GM23338 (cell line): ENCODE data around the gene WNT2. TPM values are rescaled to one million over a fixed set of nuclear protein-coding genes. Genes with fewer than 3 reads are reported as not detected.

Experiments
- ATAC-seq: fragments of 200-7000 bp; cut with Tn5 transposase; 3 replicates; pipeline ENCODE4 v1.9.1; 2020
- DNase-seq: peaks from one replicate; pipeline ENCODE4 v3.0.0-alpha.2; 2015; ENCODE audit warnings: low spot score
- H2AFZ ChIP-seq: fragments of 200-600 bp; sonication (generic); 2 replicates; pipeline ENCODE4 v1.8.0; 2016; ENCODE audit warnings: antibody characterized with exemption, mild to moderate bottlenecking, moderate library complexity
- H3F3A ChIP-seq: fragments of 200-600 bp; sonication (generic); replicated peaks from 2 replicates; pipeline ENCODE4 v1.8.0; 2017; ENCODE audit warnings: antibody characterized with exemption, mixed run types, low read depth
- H3K27ac ChIP-seq: fragments of 200-600 bp; sonication (generic); 2 replicates; pipeline ENCODE4 v1.6.1; 2016; ENCODE audit warnings: low read depth
- H3K27me3 ChIP-seq: fragments of 200-600 bp; sonication (generic); 2 replicates; pipeline ENCODE4 v1.8.0; 2016; ENCODE audit warnings: mild to moderate bottlenecking, mixed run types, moderate library complexity; ENCODE audit not compliant: insufficient read depth
- H3K36me3 ChIP-seq: fragments of 200-600 bp; sonication (generic); 2 replicates; pipeline ENCODE4 v1.8.0; 2016; ENCODE audit warnings: mild to moderate bottlenecking; ENCODE audit not compliant: insufficient read depth
- H3K4me1 ChIP-seq: fragments of 200-600 bp; sonication (generic); 2 replicates; pipeline ENCODE4 v1.8.0; 2016; ENCODE audit warnings: mild to moderate bottlenecking, moderate library complexity; ENCODE audit not compliant: insufficient read depth
- H3K4me2 ChIP-seq: fragments of 200-600 bp; sonication (generic); 2 replicates; pipeline ENCODE4 v1.7.1; 2017; ENCODE audit warnings: mixed run types
- H3K4me3 ChIP-seq: fragments of 200-600 bp; sonication (generic); 2 replicates; pipeline ENCODE4 v1.6.1; 2016; ENCODE audit warnings: mixed run types
- H3K79me2 ChIP-seq: fragments of 200-600 bp; sonication (generic); replicated peaks from 2 replicates; pipeline ENCODE4 v1.8.0; 2017; ENCODE audit warnings: mild to moderate bottlenecking; ENCODE audit not compliant: insufficient read depth
- H3K9me2 ChIP-seq: fragments of 200-600 bp; sonication (generic); 2 replicates; pipeline ENCODE4 v1.8.0; 2017; ENCODE audit not compliant: insufficient read depth
- H4K20me1 ChIP-seq: fragments of 200-600 bp; sonication (generic); replicated peaks from 2 replicates; pipeline ENCODE4 v1.8.0; 2017; ENCODE audit warnings: mild to moderate bottlenecking; ENCODE audit not compliant: insufficient read depth
- H3K27ac Mint-ChIP-seq: 2 replicates; pipeline ENCODE4 v1.8.0; 2020; ENCODE audit warnings: inconsistent platforms, mild to moderate bottlenecking, moderate library complexity, mixed read lengths
- H3K27me3 Mint-ChIP-seq: 3 replicates; pipeline ENCODE4 v1.8.0; 2022; ENCODE audit warnings: low read depth, mild to moderate bottlenecking, moderate library complexity, mixed read lengths, inconsistent platforms; ENCODE audit not compliant: insufficient read depth, poor library complexity
- H3K36me3 Mint-ChIP-seq: 3 replicates; pipeline ENCODE4 v1.8.0; 2021; ENCODE audit warnings: low read depth, mild to moderate bottlenecking, inconsistent platforms, moderate library complexity, mixed read lengths
- H3K4me1 Mint-ChIP-seq: 3 replicates; pipeline ENCODE4 v1.8.0; 2020; ENCODE audit warnings: mild to moderate bottlenecking, inconsistent platforms, mixed read lengths
- H3K4me3 Mint-ChIP-seq: 3 replicates; pipeline ENCODE4 v1.8.0; 2021; ENCODE audit warnings: moderate library complexity, mild to moderate bottlenecking, inconsistent platforms, mixed read lengths
- H3K9me3 Mint-ChIP-seq: 3 replicates; pipeline ENCODE4 v1.8.0; 2020; ENCODE audit warnings: moderate library complexity, mild to moderate bottlenecking, inconsistent platforms, mixed read lengths
- CREB1 ChIP-seq: fragments of 250-450 bp; sonication (Bioruptor Pico); IDR thresholded peaks from 2 replicates; pipeline ENCODE4 v1.5.0; 2020; ENCODE audit warnings: low read depth, mild to moderate bottlenecking, moderate library complexity
- EZH2 ChIP-seq: fragments of 200-600 bp; sonication (generic); IDR thresholded peaks from one replicate; pipeline ENCODE4 v1.8.0; 2017; ENCODE audit warnings: antibody characterized with exemption, mild to moderate bottlenecking, low read depth; ENCODE audit not compliant: unreplicated experiment
- EZH2phosphoT487 ChIP-seq: fragments of 200-600 bp; sonication (generic); IDR thresholded peaks from one replicate; pipeline ENCODE4 v1.8.1; 2018; ENCODE audit warnings: antibody characterized with exemption; ENCODE audit not compliant: unreplicated experiment
- NANOG ChIP-seq: IDR thresholded peaks from 2 replicates; pipeline ENCODE4 v1.6.1; 2016; ENCODE audit warnings: antibody characterized with exemption, borderline replicate concordance
- ZNF114 ChIP-seq: fragments of 250-450 bp; sonication (Bioruptor Pico); IDR thresholded peaks from 2 replicates; pipeline ENCODE4 v1.5.0; 2020; ENCODE audit warnings: mild to moderate bottlenecking, moderate library complexity
- ZNF331 ChIP-seq: fragments of 250-450 bp; sonication (Bioruptor Pico); IDR thresholded peaks from 2 replicates; pipeline ENCODE4 v1.5.0; 2020; ENCODE audit warnings: low read depth, mild to moderate bottlenecking, moderate library complexity
- polyA plus RNA-seq: library from polyadenylated mRNA; unstranded; fragments of >200 nt; fragmentation: Nextera tagmentation; extraction: Ambion mirVana; gene quantifications from 2 replicates; pipeline ENCODE4 v1.2.1, GENCODE V29; 2016
- total RNA-seq: library from RNA; depleted of rRNA; stranded (reverse); fragments of >200 nt; shearing (Covaris generic); gene quantifications from 2 replicates; pipeline ENCODE4 v1.2.3, GENCODE V29; 2014
- TF ChIP-seq, protein P1 (sequence below), 2 experiments: fragments of 200-600 bp in 1 of 2; sonication (generic) in 1 of 2; conservative IDR thresholded peaks; 2 replicates each; pipeline versions ENCODE4 v1.5.1 to v1.6.1; 2016 to 2017; ENCODE audit warnings: antibody characterized with exemption in 2 of 2, low read depth in 2 of 2, mild to moderate bottlenecking in 2 of 2, moderate library complexity in 1 of 2
- TF ChIP-seq, protein P2 (sequence below): fragments of 250-450 bp; sonication (Bioruptor Pico); IDR thresholded peaks from 2 replicates; pipeline ENCODE4 v1.5.0; 2020; ENCODE audit warnings: mild to moderate bottlenecking, moderate library complexity
- TF ChIP-seq, protein P3 (sequence below): IDR thresholded peaks from one replicate; pipeline ENCODE4 v1.6.1; 2018; ENCODE audit warnings: antibody characterized with exemption; ENCODE audit not compliant: unreplicated experiment

WNT2 gene
- total and polyA plus RNA-seq, 2 experiments from 2014 or later, result not detected

DNA sequence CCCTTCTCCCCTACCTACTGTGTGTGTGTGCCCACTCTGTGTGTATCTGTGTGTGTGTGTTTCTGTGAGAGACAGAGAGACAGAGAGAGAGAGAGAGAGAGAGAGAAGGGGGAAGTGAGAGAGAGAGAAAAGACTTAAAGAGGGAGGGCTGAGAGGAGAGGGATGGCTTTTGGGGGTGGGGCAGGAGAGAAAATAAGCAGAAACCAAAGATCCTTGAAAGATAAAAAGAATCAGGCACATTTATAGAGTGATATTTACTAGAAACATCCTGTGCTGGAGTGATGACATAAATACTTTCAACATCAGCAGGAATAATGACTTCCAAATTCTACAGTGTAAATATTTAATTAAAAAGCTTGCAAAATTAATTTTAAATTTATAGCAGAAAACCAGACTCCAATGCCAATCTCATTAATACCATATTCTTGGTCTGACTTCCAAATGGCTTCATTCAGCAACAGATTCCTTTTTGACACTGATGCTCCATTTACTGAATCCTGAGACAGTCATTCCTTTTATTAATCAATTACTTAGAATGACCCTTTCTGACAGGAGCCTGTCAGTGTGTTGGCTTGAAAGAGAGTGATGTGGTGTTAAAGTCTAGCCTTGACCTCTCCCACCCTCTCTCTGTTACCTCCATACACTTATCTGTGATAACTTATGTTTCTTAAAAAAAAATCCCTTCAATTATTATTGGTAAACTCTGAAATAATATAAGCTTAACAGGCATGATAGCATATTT lies 41.7 kb upstream of the WNT2 start:
- no peak for DNase-seq
- H3F3A ChIP-seq, result no peaks in the 10 kb centered on the region
- Mint-ChIP-seq H3K27me3 (no peaks in the 10 kb centered on the region), H3K4me1 (peaks cover 3% of the 10 kb centered on the region), H3K27ac (no peak overlapping the region; the same call in 1 of the 2 replicates), H3K36me3 (no peaks in the 10 kb centered on the region), H3K4me3 (no peak overlapping the region), H3K9me3 (no peaks in the 10 kb centered on the region)
- no peaks in the 10 kb centered on the region for H3K9me2 ChIP-seq
- peak; percentile 41; the same call in 2 of the 3 replicates for ATAC-seq
- no peaks in the 10 kb centered on the region for H4K20me1 ChIP-seq
- TF ChIP-seq, protein P1, sequence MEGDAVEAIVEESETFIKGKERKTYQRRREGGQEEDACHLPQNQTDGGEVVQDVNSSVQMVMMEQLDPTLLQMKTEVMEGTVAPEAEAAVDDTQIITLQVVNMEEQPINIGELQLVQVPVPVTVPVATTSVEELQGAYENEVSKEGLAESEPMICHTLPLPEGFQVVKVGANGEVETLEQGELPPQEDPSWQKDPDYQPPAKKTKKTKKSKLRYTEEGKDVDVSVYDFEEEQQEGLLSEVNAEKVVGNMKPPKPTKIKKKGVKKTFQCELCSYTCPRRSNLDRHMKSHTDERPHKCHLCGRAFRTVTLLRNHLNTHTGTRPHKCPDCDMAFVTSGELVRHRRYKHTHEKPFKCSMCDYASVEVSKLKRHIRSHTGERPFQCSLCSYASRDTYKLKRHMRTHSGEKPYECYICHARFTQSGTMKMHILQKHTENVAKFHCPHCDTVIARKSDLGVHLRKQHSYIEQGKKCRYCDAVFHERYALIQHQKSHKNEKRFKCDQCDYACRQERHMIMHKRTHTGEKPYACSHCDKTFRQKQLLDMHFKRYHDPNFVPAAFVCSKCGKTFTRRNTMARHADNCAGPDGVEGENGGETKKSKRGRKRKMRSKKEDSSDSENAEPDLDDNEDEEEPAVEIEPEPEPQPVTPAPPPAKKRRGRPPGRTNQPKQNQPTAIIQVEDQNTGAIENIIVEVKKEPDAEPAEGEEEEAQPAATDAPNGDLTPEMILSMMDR (conservative IDR thresholded peaks at IDR 0.05; ENCODE audit: low read depth in 2 of 2), result no peak
- TF ChIP-seq NANOG (no peak), EZH2 (no peak), EZH2phosphoT487 (no peak), CREB1 (CRISPR knock-in tag) (no peak), ZNF114 (CRISPR knock-in tag) (no peak), ZNF331 (CRISPR knock-in tag) (no peak)
- TF ChIP-seq, protein P2, sequence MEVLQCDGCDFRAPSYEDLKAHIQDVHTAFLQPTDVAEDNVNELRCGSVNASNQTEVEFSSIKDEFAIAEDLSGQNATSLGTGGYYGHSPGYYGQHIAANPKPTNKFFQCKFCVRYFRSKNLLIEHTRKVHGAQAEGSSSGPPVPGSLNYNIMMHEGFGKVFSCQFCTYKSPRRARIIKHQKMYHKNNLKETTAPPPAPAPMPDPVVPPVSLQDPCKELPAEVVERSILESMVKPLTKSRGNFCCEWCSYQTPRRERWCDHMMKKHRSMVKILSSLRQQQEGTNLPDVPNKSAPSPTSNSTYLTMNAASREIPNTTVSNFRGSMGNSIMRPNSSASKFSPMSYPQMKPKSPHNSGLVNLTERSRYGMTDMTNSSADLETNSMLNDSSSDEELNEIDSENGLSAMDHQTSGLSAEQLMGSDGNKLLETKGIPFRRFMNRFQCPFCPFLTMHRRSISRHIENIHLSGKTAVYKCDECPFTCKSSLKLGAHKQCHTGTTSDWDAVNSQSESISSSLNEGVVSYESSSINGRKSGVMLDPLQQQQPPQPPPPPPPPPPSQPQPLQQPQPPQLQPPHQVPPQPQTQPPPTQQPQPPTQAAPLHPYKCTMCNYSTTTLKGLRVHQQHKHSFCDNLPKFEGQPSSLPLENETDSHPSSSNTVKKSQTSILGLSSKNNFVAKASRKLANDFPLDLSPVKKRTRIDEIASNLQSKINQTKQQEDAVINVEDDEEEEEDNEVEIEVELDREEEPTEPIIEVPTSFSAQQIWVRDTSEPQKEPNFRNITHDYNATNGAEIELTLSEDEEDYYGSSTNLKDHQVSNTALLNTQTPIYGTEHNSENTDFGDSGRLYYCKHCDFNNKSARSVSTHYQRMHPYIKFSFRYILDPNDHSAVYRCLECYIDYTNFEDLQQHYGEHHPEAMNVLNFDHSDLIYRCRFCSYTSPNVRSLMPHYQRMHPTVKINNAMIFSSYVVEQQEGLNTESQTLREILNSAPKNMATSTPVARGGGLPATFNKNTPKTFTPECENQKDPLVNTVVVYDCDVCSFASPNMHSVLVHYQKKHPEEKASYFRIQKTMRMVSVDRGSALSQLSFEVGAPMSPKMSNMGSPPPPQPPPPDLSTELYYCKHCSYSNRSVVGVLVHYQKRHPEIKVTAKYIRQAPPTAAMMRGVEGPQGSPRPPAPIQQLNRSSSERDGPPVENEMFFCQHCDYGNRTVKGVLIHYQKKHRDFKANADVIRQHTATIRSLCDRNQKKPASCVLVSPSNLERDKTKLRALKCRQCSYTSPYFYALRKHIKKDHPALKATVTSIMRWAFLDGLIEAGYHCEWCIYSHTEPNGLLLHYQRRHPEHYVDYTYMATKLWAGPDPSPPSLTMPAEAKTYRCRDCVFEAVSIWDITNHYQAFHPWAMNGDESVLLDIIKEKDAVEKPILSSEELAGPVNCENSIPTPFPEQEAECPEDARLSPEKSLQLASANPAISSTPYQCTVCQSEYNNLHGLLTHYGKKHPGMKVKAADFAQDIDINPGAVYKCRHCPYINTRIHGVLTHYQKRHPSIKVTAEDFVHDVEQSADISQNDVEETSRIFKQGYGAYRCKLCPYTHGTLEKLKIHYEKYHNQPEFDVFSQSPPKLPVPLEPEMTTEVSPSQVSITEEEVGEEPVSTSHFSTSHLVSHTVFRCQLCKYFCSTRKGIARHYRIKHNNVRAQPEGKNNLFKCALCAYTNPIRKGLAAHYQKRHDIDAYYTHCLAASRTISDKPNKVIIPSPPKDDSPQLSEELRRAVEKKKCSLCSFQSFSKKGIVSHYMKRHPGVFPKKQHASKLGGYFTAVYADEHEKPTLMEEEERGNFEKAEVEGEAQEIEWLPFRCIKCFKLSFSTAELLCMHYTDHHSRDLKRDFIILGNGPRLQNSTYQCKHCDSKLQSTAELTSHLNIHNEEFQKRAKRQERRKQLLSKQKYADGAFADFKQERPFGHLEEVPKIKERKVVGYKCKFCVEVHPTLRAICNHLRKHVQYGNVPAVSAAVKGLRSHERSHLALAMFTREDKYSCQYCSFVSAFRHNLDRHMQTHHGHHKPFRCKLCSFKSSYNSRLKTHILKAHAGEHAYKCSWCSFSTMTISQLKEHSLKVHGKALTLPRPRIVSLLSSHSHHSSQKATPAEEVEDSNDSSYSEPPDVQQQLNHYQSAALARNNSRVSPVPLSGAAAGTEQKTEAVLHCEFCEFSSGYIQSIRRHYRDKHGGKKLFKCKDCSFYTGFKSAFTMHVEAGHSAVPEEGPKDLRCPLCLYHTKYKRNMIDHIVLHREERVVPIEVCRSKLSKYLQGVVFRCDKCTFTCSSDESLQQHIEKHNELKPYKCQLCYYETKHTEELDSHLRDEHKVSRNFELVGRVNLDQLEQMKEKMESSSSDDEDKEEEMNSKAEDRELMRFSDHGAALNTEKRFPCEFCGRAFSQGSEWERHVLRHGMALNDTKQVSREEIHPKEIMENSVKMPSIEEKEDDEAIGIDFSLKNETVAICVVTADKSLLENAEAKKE (CRISPR knock-in tag), result no peak
- TF ChIP-seq, protein P3, sequence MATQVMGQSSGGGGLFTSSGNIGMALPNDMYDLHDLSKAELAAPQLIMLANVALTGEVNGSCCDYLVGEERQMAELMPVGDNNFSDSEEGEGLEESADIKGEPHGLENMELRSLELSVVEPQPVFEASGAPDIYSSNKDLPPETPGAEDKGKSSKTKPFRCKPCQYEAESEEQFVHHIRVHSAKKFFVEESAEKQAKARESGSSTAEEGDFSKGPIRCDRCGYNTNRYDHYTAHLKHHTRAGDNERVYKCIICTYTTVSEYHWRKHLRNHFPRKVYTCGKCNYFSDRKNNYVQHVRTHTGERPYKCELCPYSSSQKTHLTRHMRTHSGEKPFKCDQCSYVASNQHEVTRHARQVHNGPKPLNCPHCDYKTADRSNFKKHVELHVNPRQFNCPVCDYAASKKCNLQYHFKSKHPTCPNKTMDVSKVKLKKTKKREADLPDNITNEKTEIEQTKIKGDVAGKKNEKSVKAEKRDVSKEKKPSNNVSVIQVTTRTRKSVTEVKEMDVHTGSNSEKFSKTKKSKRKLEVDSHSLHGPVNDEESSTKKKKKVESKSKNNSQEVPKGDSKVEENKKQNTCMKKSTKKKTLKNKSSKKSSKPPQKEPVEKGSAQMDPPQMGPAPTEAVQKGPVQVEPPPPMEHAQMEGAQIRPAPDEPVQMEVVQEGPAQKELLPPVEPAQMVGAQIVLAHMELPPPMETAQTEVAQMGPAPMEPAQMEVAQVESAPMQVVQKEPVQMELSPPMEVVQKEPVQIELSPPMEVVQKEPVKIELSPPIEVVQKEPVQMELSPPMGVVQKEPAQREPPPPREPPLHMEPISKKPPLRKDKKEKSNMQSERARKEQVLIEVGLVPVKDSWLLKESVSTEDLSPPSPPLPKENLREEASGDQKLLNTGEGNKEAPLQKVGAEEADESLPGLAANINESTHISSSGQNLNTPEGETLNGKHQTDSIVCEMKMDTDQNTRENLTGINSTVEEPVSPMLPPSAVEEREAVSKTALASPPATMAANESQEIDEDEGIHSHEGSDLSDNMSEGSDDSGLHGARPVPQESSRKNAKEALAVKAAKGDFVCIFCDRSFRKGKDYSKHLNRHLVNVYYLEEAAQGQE, result no peak
- H3K4me1 ChIP-seq, result no peaks in the 10 kb centered on the region
- H3K79me2 ChIP-seq, result no peaks in the 10 kb centered on the region
- no peak overlapping the region for H3K27ac ChIP-seq
- H3K4me2 ChIP-seq, result no peak overlapping the region
- H3K36me3 ChIP-seq, result no peaks in the 10 kb centered on the region
- H2AFZ ChIP-seq, result peak overlapping the region; percentile 8; the same call in 1 of the 2 replicates
- H3K4me3 ChIP-seq, result no peak overlapping the region
- H3K27me3 ChIP-seq, result no peaks in the 10 kb centered on the region
